ENCODE measurements around the gene CDYL2. TPM values are rescaled to one million over a fixed set of nuclear protein-coding genes. Genes with fewer than 3 reads are reported as not detected.

CDYL2 gene
- polyA plus RNA-seq, 1 of the 3 experiments (the other 2 are of a cell fraction) = 0.03 TPM

DNA sequence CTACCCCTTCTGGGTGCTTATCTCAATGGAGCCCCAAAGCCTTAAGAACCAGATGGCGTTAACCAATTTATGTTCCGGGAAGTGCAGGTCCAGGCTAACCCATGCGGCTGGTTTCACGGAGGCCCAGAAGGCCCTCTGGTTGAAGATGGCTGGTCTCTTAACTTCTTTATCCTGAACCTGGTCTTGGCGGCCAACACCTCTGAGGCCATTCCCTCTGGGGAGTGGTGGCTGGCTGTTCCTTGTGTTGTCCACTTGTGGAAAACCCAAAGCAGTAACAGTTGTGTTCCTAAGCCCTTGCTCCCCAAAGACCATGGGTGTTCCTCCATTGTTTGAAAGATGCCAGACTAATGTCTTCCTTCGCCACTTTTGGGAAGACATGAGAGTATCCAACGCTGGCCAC lies 1.5 kb downstream of the CDYL2 start:
- Histone ChIP-seq H3K4me1 (ENCODE audit: control insufficient read depth in 1 of 2, insufficient read depth in 2 of 2, low read depth in 1 of 2, low read length in 1 of 2) (peaks cover 0 to 7% of the 10 kb centered on the region in 2 experiments; a peak in 1 of 4 replicates), H3K36me3 (replicated peaks in 1 of 2; ENCODE audit: control insufficient read depth in 1 of 2, insufficient read depth in 2 of 2, low read length in 1 of 2) (no peaks in the 10 kb centered on the region), H3K4me2 (no peak overlapping the region), H3K79me2 (ENCODE audit: insufficient read depth) (no peaks in the 10 kb centered on the region), H3K4me3 (ENCODE audit: low read depth in 2 of 2, low read length in 1 of 2) (no peak overlapping the region; a peak in 1 of 4 replicates), H3K27ac (ENCODE audit: low read depth in 2 of 2, low read length in 1 of 2) (no peak overlapping the region), H3K9me2 (no peaks in the 10 kb centered on the region), H3K27me3 (ENCODE audit: insufficient read depth) (no peaks in the 10 kb centered on the region), H2AFZ (ENCODE audit: low read depth) (no peak overlapping the region), H3K9me3 (no peaks in the 10 kb centered on the region), H4K20me1 (ENCODE audit: insufficient read depth) (no peaks in the 10 kb centered on the region), H3F3A (replicated peaks; ENCODE audit: insufficient read depth) (peaks cover 3% of the 10 kb centered on the region), H3K9ac (no peak overlapping the region)
- no peak for DNase-seq
- ChIA-PET POLR2A (no interaction called here), CTCF (no interaction called here)
- WGBS (ENCODE audit: low lambda C conversion rate) = 89% methylated on average over 7 of the region's 7 CpGs
- TF ChIP-seq TAF1 (IDR thresholded peaks at IDR 0.05; ENCODE audit: borderline replicate concordance, low read depth, low read length) = no peak
- no peak for TF ChIP-seq CHD2 (IDR thresholded peaks at IDR 0.05; ENCODE audit: low read length, partially characterized antibody)

GRCh38 chr16:80802138-80802537 lies 2.3 kb downstream of the CDYL2 start:
- no peak for DNase-seq
- TF ChIP-seq USF2 (IDR thresholded peaks at IDR 0.05; ENCODE audit: borderline replicate concordance, low read depth, low read length) (no peak), MXI1 (IDR thresholded peaks at IDR 0.05; ENCODE audit: low read depth, low read length) (no peak), NFIC (IDR thresholded peaks at IDR 0.05; ENCODE audit: borderline replicate concordance) (no peak), GABPA (IDR thresholded peaks at IDR 0.05; ENCODE audit: low read depth) (no peak), JUND (IDR thresholded peaks at IDR 0.05) (no peak), PBX3 (IDR thresholded peaks at IDR 0.05) (no peak), FOXJ3 (CRISPR knock-in tag; IDR thresholded peaks at IDR 0.05) (no peak), RAD21 (IDR thresholded peaks at IDR 0.05; ENCODE audit: low read length) (no peak), GATA2 (CRISPR knock-in tag; IDR thresholded peaks at IDR 0.05) (no peak), EZH2phosphoT487 (IDR thresholded peaks at IDR 0.05; ENCODE audit: borderline replicate concordance, low read depth) (no peak), RCOR1 (IDR thresholded peaks at IDR 0.05; ENCODE audit: low read length) (no peak)
- TF ChIP-seq, protein P1, sequence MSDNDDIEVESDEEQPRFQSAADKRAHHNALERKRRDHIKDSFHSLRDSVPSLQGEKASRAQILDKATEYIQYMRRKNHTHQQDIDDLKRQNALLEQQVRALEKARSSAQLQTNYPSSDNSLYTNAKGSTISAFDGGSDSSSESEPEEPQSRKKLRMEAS (IDR thresholded peaks at IDR 0.05; ENCODE audit: low read depth) = no peak

More at GRCh38 chr16:80802138-80802537, 2.3 kb downstream of the CDYL2 start:
- Histone ChIP-seq H2AFZ (ENCODE audit: low read depth) (no peak overlapping the region), H3K4me2 (no peak overlapping the region), H3F3A (replicated peaks; ENCODE audit: insufficient read depth) (peaks cover 3% of the 10 kb centered on the region), H3K27me3 (ENCODE audit: insufficient read depth) (no peaks in the 10 kb centered on the region), H4K20me1 (ENCODE audit: insufficient read depth) (no peaks in the 10 kb centered on the region), H3K9ac (no peak overlapping the region), H3K9me3 (no peaks in the 10 kb centered on the region), H3K4me1 (ENCODE audit: control insufficient read depth in 1 of 2, insufficient read depth in 2 of 2, low read depth in 1 of 2, low read length in 1 of 2) (peaks cover 0 to 7% of the 10 kb centered on the region in 2 experiments; a peak in 1 of 4 replicates), H3K9me2 (no peaks in the 10 kb centered on the region), H3K36me3 (replicated peaks in 1 of 2; ENCODE audit: control insufficient read depth in 1 of 2, insufficient read depth in 2 of 2, low read length in 1 of 2) (no peaks in the 10 kb centered on the region), H3K4me3 (ENCODE audit: low read depth in 2 of 2, low read length in 1 of 2) (no peak overlapping the region), H3K27ac (ENCODE audit: low read depth in 2 of 2, low read length in 1 of 2) (no peak overlapping the region), H3K79me2 (ENCODE audit: insufficient read depth) (no peaks in the 10 kb centered on the region)
- ChIA-PET POLR2A (no interaction called here), CTCF (no interaction called here)
- 82% methylated on average over 4 of the region's 4 CpGs for WGBS (ENCODE audit: low lambda C conversion rate)
